ENCODE results near the gene MIER3. TPM values are rescaled to one million over a fixed set of nuclear protein-coding genes. Genes with fewer than 3 reads are reported as not detected.

The MIER3 gene
- total RNA-seq, 1 experiment from 2014 or later: 44.8 TPM

DNA sequence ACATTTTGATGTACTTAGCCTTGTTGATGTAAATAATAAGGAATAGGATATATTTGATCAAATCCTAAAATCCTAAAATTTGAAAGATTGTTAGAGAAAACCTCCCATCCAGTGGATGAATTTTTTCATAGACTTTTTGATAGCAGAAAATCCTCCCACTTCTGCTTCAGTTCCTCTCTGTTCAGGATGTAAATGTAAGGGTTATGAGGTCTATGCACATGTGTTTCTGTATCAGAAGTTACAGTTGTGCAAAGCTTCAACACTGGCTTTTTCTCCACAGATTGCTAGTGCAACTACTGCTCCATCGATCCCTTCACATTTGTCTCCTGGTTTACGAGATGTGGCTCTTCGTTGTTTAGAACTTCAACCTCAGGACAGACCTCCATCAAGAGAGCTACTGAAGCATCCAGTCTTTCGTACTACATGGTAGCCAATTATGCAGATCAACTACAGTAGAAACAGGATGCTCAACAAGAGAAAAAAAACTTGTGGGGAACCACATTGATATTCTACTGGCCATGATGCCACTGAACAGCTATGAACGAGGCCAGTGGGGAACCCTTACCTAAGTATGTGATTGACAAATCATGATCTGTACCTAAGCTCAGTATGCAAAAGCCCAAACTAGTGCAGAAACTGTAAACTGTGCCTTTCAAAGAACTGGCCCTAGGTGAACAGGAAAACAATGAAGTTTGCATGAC is 58.5 kb downstream of the MIER3 start:
- Mint-ChIP-seq H3K9me3 (no peaks in the 10 kb centered on the region; a peak in 1 of 5 replicates), H3K27ac (no peak overlapping the region), H3K36me3 (ENCODE audit: insufficient read depth in 1 of 3, low read depth in 3 of 3) (peaks cover 8 to 23% (median 14%) of the 10 kb centered on the region in 3 experiments; a peak in 6 of 7 replicates), H3K4me3 (no peak overlapping the region), H3K27me3 (ENCODE audit: low read depth) (no peaks in the 10 kb centered on the region), H3K4me1 (no peaks in the 10 kb centered on the region)
- Histone ChIP-seq H3K27me3 (ENCODE audit: insufficient read depth, low read length) (no peaks in the 10 kb centered on the region), H3K4me2 (ENCODE audit: insufficient read depth, insufficient read length, low read length) (no peak overlapping the region), H3K79me1 (ENCODE audit: insufficient read depth, low read depth, low read length, poor library complexity, severe bottlenecking) (no peaks in the 10 kb centered on the region), H3K14ac (ENCODE audit: insufficient read depth, low read length) (no peak overlapping the region), H2BK15ac (ENCODE audit: low read depth, low read length) (no peak overlapping the region), H3K4ac (ENCODE audit: low read depth, low read length) (no peak overlapping the region), H2AK5ac (ENCODE audit: insufficient read length, low read length) (no peak overlapping the region), H2BK12ac (ENCODE audit: insufficient read length, low read depth, low read length) (no peak overlapping the region), H3K9me3 (ENCODE audit: control insufficient read depth, low read depth, low read length) (no peaks in the 10 kb centered on the region), H2BK120ac (ENCODE audit: low read depth, low read length, poor library complexity, severe bottlenecking) (no peak overlapping the region), H4K5ac (ENCODE audit: insufficient read length, low read depth, low read length) (no peak overlapping the region), H3K18ac (ENCODE audit: insufficient read length, low read depth, low read length) (no peak overlapping the region), H3K79me2 (ENCODE audit: insufficient read depth, low read length) (no peaks in the 10 kb centered on the region), H2AFZ (ENCODE audit: low read length) (no peak overlapping the region), H3T11ph (ENCODE audit: low read length) (no peak overlapping the region), H2BK20ac (ENCODE audit: low read depth, low read length, poor library complexity, severe bottlenecking) (no peak overlapping the region), H4K20me1 (ENCODE audit: control insufficient read depth, insufficient read depth, insufficient read length) (no peaks in the 10 kb centered on the region), H3K27ac (ENCODE audit: insufficient read length, low read depth, low read length) (no peak overlapping the region), H3K23me2 (ENCODE audit: insufficient read length, low read depth, low read length, poor library complexity, severe bottlenecking) (no peaks in the 10 kb centered on the region), H4K91ac (ENCODE audit: insufficient read length, low read depth, low read length) (no peak overlapping the region), H4K8ac (replicated peaks; ENCODE audit: insufficient read length, low read depth, low read length) (no peak overlapping the region), H3K4me1 (ENCODE audit: insufficient read depth, low read length) (no peaks in the 10 kb centered on the region), H2BK5ac (ENCODE audit: insufficient read length, low read length) (no peak overlapping the region), H3K56ac (ENCODE audit: insufficient read length, low read depth, low read length) (no peak overlapping the region), H3K23ac (ENCODE audit: insufficient read length, low read depth, low read length) (no peak overlapping the region), H3K9ac (ENCODE audit: extremely low read depth, insufficient read length, low read length) (no peak overlapping the region)
- no peak for TF ChIP-seq CTCF (conservative IDR thresholded peaks at IDR 0.05)
- no peak for DNase-seq
- no CpG with 5 or more reads among the region's 5 CpGs for WGBS (ENCODE audit: extremely low coverage, insufficient read length, low lambda C conversion rate)

Data from H9 (cell line).